ENCODE measurements around the gene DTWD2.
A peak's percentile ranks its signal among the peaks of the same experiment; 100 is the strongest.

GRCh38 chr5:118956727-118957126 lies 31.6 kb downstream of the DTWD2 start:
- TF ChIP-seq, protein P1, sequence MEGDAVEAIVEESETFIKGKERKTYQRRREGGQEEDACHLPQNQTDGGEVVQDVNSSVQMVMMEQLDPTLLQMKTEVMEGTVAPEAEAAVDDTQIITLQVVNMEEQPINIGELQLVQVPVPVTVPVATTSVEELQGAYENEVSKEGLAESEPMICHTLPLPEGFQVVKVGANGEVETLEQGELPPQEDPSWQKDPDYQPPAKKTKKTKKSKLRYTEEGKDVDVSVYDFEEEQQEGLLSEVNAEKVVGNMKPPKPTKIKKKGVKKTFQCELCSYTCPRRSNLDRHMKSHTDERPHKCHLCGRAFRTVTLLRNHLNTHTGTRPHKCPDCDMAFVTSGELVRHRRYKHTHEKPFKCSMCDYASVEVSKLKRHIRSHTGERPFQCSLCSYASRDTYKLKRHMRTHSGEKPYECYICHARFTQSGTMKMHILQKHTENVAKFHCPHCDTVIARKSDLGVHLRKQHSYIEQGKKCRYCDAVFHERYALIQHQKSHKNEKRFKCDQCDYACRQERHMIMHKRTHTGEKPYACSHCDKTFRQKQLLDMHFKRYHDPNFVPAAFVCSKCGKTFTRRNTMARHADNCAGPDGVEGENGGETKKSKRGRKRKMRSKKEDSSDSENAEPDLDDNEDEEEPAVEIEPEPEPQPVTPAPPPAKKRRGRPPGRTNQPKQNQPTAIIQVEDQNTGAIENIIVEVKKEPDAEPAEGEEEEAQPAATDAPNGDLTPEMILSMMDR (conservative IDR thresholded peaks at IDR 0.05): peak; percentile 61
- no peak for TF ChIP-seq EZH2 (IDR thresholded peaks at IDR 0.05; ENCODE audit: low read depth)
